ENCODE results near the gene NF1.

GRCh38 chr17:31385428-31386285 lies 290.9 kb downstream of the NF1 start:
- TF ChIP-seq CTCF (IDR thresholded peaks at IDR 0.05) (no peak), POLR2AphosphoS5 (IDR thresholded peaks at IDR 0.05) (no peak)

All from prostate gland (tissue), 2 donors.